ENCODE measurements around the gene POLA1.
"Not testable (repeated sequence)": the region's sequence is repeated elsewhere in the genome, so short reads cannot be mapped to it uniquely, and the experiment has no call there.

The POLA1 gene

GRCh38 chrX:24799565-24799964 lies 105.8 kb downstream of the POLA1 start:
- Mint-ChIP-seq H3K4me1 (no peaks in the 10 kb centered on the region), H3K27me3 (no peaks in the 10 kb centered on the region), H3K4me3 (no peak overlapping the region), H3K36me3 (ENCODE audit: low read depth) (peaks cover 22% of the 10 kb centered on the region), H3K9me3 (no peaks in the 10 kb centered on the region), H3K27ac (no peak overlapping the region)
- no peak for DNase-seq
- ATAC-seq = no peak

DNA sequence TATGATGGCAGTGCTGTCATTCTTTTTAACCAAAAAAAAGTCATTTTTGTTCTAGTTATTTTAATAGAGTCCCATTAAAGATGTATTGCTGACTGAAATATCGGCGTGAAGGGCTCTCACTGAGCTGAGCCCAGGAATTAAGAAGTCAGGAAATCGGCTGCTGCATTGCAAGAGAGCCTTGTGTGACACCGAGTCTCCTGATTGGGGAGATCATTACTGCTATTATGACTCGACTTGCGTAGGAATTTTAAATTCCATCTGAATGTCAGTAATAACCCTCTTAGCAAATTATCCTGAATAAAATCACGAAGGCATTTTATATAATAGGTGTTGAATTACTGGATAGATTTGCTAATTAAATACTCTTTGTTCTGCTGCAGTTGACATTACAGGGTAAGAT lies 111.5 kb downstream of the POLA1 start:
- Mint-ChIP-seq H3K4me1 (peaks cover 5% of the 10 kb centered on the region), H3K27me3 (no peaks in the 10 kb centered on the region), H3K27ac (no peak overlapping the region), H3K4me3 (no peak overlapping the region), H3K9me3 (no peaks in the 10 kb centered on the region), H3K36me3 (ENCODE audit: low read depth) (peaks cover 18% of the 10 kb centered on the region)
- no peak for DNase-seq
- ATAC-seq = no peak

DNA sequence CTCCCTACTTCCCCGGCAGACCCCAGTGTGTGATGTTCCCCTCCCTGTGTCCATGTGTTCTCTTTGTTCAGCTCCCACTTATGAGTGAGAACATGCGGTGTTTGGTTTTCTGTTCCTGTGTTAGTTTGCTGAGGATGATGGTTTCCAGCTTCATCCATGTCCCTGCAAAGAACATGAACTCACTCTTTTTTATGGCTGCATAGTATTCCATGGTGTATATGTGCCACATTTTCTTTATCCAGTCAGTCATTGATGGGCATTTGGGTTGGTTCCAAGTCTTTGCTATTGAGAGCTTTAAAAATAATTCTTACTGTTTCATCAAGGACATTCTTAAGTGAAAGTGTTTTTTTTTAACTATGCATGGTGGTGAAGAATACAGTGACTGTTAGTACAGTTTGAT lies 126.1 kb downstream of the POLA1 start:
- ATAC-seq, H3K9me3 Mint-ChIP-seq, DNase-seq, H3K4me3 Mint-ChIP-seq, H3K27me3 Mint-ChIP-seq, H3K27ac Mint-ChIP-seq, H3K4me1 Mint-ChIP-seq: not testable (repeated sequence)
- H3K36me3 Mint-ChIP-seq (ENCODE audit: low read depth) = peaks cover 45% of the 10 kb centered on the region

GRCh38 chrX:24828147-24828546 lies 134.4 kb downstream of the POLA1 start:
- DNase-seq = no peak
- Mint-ChIP-seq H3K27me3 (no peaks in the 10 kb centered on the region), H3K36me3 (ENCODE audit: low read depth) (peaks cover 44% of the 10 kb centered on the region), H3K9me3 (no peaks in the 10 kb centered on the region), H3K27ac (no peak overlapping the region), H3K4me3 (no peak overlapping the region), H3K4me1 (no peaks in the 10 kb centered on the region)
- ATAC-seq = no peak

DNA sequence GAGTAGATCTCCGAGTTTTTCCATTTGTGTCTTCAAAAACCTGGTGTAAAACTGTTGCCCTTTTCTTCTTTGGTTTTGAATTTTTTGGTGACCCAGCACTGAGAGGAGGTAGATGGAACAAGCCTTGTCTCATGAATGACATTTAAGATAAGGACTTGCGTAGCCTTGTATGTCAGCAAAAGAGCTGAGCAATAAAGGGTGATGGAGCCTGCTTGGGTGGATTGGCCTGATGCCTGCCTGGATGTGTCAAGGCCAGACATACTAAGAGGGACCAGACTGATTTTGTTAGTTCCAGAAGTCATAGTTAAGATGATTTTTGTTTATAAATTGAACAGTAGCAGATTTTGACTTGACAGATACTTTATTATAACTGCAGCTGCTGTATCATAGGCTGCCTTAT lies 134.9 kb downstream of the POLA1 start:
- Mint-ChIP-seq H3K36me3 (ENCODE audit: low read depth) (peaks cover 44% of the 10 kb centered on the region), H3K4me1 (no peaks in the 10 kb centered on the region), H3K9me3 (no peaks in the 10 kb centered on the region), H3K4me3 (no peak overlapping the region), H3K27me3 (no peaks in the 10 kb centered on the region), H3K27ac (no peak overlapping the region)
- ATAC-seq (no peak), DNase-seq (no peak)

- Mint-ChIP-seq H3K4me3 (no peak overlapping the region), H3K27ac (no peak overlapping the region), H3K27me3 (no peaks in the 10 kb centered on the region), H3K36me3 (ENCODE audit: low read depth) (peaks cover 26% of the 10 kb centered on the region), H3K9me3 (no peaks in the 10 kb centered on the region), H3K4me1 (no peaks in the 10 kb centered on the region)
- ATAC-seq (no peak), DNase-seq (no peak)
Observed at GRCh38 chrX:24833695-24834094, 140.0 kb downstream of the POLA1 start.

- no peak for DNase-seq
- ATAC-seq = no peak
- no peaks in the 10 kb centered on the region for H3K4me1 Mint-ChIP-seq
- H3K4me3 Mint-ChIP-seq = no peak overlapping the region
- no peaks in the 10 kb centered on the region for H3K9me3 Mint-ChIP-seq
- no peak overlapping the region for H3K27ac Mint-ChIP-seq
- H3K27me3 Mint-ChIP-seq = no peaks in the 10 kb centered on the region
- H3K36me3 Mint-ChIP-seq (ENCODE audit: low read depth) = peaks cover 17% of the 10 kb centered on the region
Observed at GRCh38 chrX:24837966-24838365, 144.2 kb downstream of the POLA1 start.

- Mint-ChIP-seq H3K4me3 (no peak overlapping the region), H3K27me3 (no peaks in the 10 kb centered on the region), H3K9me3 (no peaks in the 10 kb centered on the region), H3K27ac (no peak overlapping the region), H3K36me3 (ENCODE audit: low read depth) (peaks cover 21% of the 10 kb centered on the region), H3K4me1 (no peaks in the 10 kb centered on the region)
- DNase-seq (no peak), ATAC-seq (no peak)
Observed at GRCh38 chrX:24838629-24839028, 144.9 kb downstream of the POLA1 start.

- Mint-ChIP-seq H3K4me3 (no peak overlapping the region), H3K9me3 (no peaks in the 10 kb centered on the region), H3K27ac (no peak overlapping the region), H3K27me3 (no peaks in the 10 kb centered on the region), H3K4me1 (no peaks in the 10 kb centered on the region), H3K36me3 (ENCODE audit: low read depth) (peaks cover 21% of the 10 kb centered on the region)
- ATAC-seq = no peak
- DNase-seq = no peak
Observed at GRCh38 chrX:24839331-24839730, 145.6 kb downstream of the POLA1 start.

- Mint-ChIP-seq H3K27ac (no peak overlapping the region), H3K4me3 (no peak overlapping the region), H3K27me3 (no peaks in the 10 kb centered on the region), H3K4me1 (no peaks in the 10 kb centered on the region), H3K36me3 (ENCODE audit: low read depth) (peaks cover 22% of the 10 kb centered on the region), H3K9me3 (no peaks in the 10 kb centered on the region)
- DNase-seq (no peak), ATAC-seq (no peak)
Observed at GRCh38 chrX:24842486-24842885, 148.8 kb downstream of the POLA1 start.

DNA sequence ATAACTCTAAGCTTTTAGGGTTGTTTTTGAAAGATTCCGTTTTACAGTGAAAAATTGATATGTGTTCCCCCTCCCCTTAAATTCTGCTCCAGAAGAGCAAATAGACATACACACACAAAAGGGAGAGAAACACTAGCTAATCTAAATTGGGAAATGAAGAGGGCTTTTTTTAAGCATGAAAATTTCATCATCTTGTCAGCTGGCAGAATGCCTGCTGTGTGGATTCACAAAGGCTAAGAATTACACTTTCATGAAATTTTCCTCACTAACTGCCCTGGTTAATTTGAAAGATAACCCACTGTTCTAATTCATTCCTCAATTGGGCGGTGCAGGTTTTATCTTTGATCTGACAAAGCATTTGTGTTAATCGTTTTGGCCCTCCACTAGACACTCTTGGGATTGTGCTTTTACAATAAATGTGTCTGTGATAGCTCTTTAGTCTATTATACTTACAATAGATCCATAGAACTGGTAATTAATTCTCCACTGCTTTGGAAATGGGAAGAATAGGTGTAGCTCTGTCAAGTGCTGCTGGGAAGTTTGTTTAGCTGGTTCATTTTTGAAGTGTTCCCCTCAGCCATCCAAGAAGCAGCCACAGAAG lies 152.9 kb downstream of the POLA1 start:
- no peaks in the 10 kb centered on the region for H3K9me3 Mint-ChIP-seq
- H3K4me3 Mint-ChIP-seq = no peak overlapping the region
- DNase-seq = no peak
- H3K36me3 Mint-ChIP-seq (ENCODE audit: low read depth) = peaks cover 28% of the 10 kb centered on the region
- ATAC-seq = no peak
- H3K4me1 Mint-ChIP-seq = no peaks in the 10 kb centered on the region
- H3K27me3 Mint-ChIP-seq = no peaks in the 10 kb centered on the region
- H3K27ac Mint-ChIP-seq = no peak overlapping the region

GRCh38 chrX:24851289-24851688 lies 157.6 kb downstream of the POLA1 start:
- Mint-ChIP-seq H3K4me3 (no peak overlapping the region), H3K27ac (no peak overlapping the region)
- no peak for DNase-seq

DNA sequence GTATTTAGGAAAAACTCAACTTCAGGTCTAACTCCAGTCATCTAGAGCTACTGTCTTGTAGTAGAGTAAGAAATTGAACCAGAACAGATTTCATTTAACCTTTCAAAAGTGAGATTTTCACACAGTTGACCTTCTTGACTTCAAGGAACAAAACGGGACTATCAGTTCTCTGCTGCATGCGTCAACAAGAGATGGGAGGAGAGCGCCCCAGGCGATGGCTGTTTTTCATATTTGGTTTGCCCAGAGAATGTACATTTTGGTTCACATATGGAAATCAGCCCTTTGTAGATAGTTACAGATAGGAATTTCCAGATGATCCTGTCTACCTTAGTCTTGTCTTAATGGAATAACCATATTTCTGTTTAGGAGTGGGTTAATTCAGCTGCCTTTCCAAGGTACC lies 158.1 kb downstream of the POLA1 start:
- H3K27ac Mint-ChIP-seq = no peak overlapping the region
- H3K9me3 Mint-ChIP-seq = no peaks in the 10 kb centered on the region
- H3K27me3 Mint-ChIP-seq = no peaks in the 10 kb centered on the region
- DNase-seq (no peak), ATAC-seq (no peak)
- no peak overlapping the region for H3K4me3 Mint-ChIP-seq
- H3K36me3 Mint-ChIP-seq (ENCODE audit: low read depth) = peaks cover 33% of the 10 kb centered on the region
- no peaks in the 10 kb centered on the region for H3K4me1 Mint-ChIP-seq

More at GRCh38 chrX:24851289-24851688, 157.6 kb downstream of the POLA1 start:
- no peak for ATAC-seq
- Mint-ChIP-seq H3K4me1 (no peaks in the 10 kb centered on the region), H3K36me3 (ENCODE audit: low read depth) (peaks cover 36% of the 10 kb centered on the region), H3K9me3 (no peaks in the 10 kb centered on the region), H3K27me3 (no peaks in the 10 kb centered on the region)

DNA sequence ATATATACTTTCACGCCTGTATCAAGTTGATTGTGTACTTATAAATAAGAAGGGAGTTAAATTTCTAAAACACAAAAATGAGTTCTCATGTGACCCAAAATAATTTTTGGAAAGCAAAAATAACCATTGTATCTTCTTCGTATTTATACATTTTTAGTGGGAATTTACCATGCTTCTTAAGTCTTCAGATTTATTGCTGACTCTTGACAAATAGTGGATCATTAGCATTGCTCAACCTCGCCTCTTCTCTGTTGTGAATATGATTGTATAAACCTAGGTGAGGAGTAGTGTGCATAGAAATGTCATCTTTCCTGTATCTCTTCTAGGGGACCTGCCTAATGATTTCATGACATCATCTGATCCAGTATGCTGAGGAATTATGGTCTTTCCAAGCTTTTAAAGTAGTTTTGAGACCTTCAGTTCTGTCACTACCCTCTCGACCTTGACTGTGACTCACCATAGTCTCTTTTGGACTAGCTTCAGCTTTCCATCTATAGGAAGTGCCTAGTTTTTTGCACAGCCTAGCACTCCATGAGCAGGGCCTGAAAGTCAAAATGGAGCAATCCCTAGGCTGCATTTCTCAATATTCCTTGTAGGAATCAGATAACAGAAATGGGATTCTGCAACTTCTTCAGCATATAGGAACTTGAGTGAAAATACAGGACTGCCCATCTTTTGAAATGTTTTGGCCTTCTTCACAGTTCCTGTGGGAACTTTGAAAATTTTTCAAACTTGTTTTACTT lies 164.5 kb downstream of the POLA1 start:
- H3K36me3 Mint-ChIP-seq (ENCODE audit: low read depth) = peaks cover 27% of the 10 kb centered on the region
- H3K4me3 Mint-ChIP-seq = no peak overlapping the region
- DNase-seq (no peak), ATAC-seq (no peak)
- H3K9me3 Mint-ChIP-seq = no peaks in the 10 kb centered on the region
- H3K27ac Mint-ChIP-seq = no peak overlapping the region
- H3K4me1 Mint-ChIP-seq = no peaks in the 10 kb centered on the region
- no peaks in the 10 kb centered on the region for H3K27me3 Mint-ChIP-seq

GRCh38 chrX:24859211-24859841 lies 165.6 kb downstream of the POLA1 start:
- no peaks in the 10 kb centered on the region for H3K27me3 Mint-ChIP-seq
- no peak for ATAC-seq
- H3K36me3 Mint-ChIP-seq (ENCODE audit: low read depth) = peaks cover 27% of the 10 kb centered on the region
- H3K9me3 Mint-ChIP-seq = no peaks in the 10 kb centered on the region
- DNase-seq = no peak
- H3K4me3 Mint-ChIP-seq = no peak overlapping the region
- H3K27ac Mint-ChIP-seq = no peak overlapping the region
- no peaks in the 10 kb centered on the region for H3K4me1 Mint-ChIP-seq
